GM20000 (cell line): ENCODE data around the gene SCN4B.

Experiments
- DNase-seq: peaks from one replicate; pipeline ENCODE4 v3.0.0; 2012; ENCODE audit warnings: low spot score
- CTCF ChIP-seq: IDR thresholded peaks from 2 replicates; pipeline ENCODE4 v1.5.1; 2012; ENCODE audit warnings: mild to moderate bottlenecking, control low read depth; ENCODE audit errors: extremely low read depth, missing control alignments

The SCN4B gene

DNA sequence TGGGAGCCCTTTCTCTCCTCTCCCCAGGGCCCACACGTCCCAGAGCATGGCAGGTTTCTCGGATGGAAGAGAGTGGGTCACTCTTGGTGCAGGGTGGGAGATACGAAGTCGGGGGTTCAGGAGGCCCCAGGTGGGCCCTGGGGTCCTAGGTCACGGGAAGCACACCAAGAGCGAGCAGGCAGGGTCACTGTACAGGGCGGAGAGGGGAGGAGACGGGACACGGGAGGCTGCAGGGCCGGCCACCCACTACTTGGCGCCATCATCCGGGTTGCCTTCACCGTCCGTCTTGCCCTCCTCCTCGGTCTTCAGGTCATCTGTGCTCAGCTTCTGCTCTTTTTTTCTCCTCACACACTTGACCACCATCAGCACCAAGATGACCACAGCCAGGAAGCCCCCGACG lies 14.0 kb upstream of the SCN4B start:
- DNase-seq = no peak
- TF ChIP-seq CTCF = no peak

DNA sequence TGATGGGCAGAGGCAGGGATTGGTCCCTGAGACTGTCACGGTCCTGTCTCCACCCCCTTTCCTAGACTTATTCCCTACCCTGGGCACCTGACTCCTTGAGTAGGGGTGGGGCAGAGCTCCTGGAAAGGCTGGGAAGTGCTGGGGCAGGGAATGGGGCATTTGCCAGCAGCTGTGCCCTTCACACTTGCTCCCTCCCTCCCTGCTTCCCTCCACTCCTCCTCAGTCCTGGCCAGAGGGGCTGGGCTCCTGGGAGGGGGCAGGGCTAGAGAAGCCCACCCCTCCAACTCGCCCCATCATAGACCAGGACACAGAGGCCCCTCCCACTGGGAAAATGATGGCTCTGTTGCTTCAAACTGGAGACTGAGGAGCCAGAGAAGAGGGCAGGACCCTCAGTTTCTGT lies 12.3 kb upstream of the SCN4B start:
- TF ChIP-seq CTCF = no peak
- no peak for DNase-seq

DNA sequence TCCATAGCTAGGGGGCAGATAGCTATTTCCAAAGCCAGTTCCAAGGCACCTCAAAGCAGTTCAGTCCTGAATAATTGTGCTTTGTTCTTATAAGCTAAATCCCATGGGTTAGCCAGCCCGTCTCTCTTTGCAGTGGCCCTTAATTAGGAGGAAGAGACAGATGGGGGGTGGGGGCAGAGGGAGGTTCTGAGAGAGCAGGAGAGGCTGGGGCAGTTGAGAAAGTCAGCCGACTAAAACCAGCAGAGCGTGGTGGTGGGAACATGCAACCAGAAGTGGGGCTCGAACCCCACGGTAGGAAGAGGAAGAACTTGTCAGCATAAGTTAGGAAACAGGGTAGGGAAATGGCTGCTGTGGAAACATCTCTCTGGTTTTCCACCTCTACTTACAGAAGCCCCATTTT lies 10.9 kb upstream of the SCN4B start:
- no peak for DNase-seq
- TF ChIP-seq CTCF = no peak

GRCh38 chr11:118162846-118163245 lies 10.2 kb upstream of the SCN4B start:
- no peak for TF ChIP-seq CTCF
- no peak for DNase-seq

- no peak for TF ChIP-seq CTCF
- no peak for DNase-seq
Observed at GRCh38 chr11:118161786-118162185, 9.2 kb upstream of the SCN4B start.

GRCh38 chr11:118157186-118157895 lies 4.7 kb upstream of the SCN4B start:
- TF ChIP-seq CTCF = no peak
- DNase-seq = no peak

DNA sequence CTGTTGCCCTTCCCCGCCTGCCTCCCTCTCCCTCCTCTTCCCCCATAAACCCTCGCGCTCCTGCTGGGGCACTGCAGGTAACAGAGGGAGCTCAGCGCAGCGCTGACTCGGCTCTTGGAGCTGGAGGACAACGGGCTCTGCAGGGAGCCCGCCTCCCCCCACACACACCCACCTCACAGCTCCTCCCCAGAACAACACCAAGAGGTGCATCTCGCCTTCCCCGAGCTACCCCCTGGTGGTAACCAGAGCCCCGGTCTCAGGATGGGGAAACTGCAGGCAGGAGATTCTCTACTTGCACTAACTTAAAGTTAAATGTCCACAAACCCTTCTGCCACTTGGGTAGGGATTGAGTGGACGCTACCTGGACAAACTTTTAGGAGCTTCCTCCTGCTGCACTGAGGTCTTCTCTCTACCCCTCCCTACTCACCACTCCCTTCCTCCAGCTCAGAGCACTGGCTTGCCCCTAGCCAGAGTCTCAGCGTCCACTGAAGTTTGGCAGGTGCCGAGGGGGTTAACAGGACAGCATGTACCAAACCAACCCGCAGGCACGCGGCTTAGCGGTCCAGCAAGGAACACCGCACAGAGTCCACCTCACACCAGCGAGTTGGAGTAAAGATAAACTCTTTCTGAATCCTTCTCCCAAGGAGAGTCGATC lies 4.0 kb upstream of the SCN4B start:
- no peak for TF ChIP-seq CTCF
- no peak for DNase-seq
